NCI-H146 treated with DMSO at 0.1 percent for 48 hours (cell line): ENCODE measurements around the gene RBM10.
"Not testable (repeated sequence)": the region's sequence is repeated elsewhere in the genome, so short reads cannot be mapped to it uniquely, and the experiment has no call there.

Source experiments
- DNase-seq: peaks from one replicate; lab custom pipeline; 2025; ENCODE audit not compliant: unreplicated experiment; lab: John Stamatoyannopoulos, UW

RBM10 gene, protein sequence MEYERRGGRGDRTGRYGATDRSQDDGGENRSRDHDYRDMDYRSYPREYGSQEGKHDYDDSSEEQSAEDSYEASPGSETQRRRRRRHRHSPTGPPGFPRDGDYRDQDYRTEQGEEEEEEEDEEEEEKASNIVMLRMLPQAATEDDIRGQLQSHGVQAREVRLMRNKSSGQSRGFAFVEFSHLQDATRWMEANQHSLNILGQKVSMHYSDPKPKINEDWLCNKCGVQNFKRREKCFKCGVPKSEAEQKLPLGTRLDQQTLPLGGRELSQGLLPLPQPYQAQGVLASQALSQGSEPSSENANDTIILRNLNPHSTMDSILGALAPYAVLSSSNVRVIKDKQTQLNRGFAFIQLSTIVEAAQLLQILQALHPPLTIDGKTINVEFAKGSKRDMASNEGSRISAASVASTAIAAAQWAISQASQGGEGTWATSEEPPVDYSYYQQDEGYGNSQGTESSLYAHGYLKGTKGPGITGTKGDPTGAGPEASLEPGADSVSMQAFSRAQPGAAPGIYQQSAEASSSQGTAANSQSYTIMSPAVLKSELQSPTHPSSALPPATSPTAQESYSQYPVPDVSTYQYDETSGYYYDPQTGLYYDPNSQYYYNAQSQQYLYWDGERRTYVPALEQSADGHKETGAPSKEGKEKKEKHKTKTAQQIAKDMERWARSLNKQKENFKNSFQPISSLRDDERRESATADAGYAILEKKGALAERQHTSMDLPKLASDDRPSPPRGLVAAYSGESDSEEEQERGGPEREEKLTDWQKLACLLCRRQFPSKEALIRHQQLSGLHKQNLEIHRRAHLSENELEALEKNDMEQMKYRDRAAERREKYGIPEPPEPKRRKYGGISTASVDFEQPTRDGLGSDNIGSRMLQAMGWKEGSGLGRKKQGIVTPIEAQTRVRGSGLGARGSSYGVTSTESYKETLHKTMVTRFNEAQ

DNA sequence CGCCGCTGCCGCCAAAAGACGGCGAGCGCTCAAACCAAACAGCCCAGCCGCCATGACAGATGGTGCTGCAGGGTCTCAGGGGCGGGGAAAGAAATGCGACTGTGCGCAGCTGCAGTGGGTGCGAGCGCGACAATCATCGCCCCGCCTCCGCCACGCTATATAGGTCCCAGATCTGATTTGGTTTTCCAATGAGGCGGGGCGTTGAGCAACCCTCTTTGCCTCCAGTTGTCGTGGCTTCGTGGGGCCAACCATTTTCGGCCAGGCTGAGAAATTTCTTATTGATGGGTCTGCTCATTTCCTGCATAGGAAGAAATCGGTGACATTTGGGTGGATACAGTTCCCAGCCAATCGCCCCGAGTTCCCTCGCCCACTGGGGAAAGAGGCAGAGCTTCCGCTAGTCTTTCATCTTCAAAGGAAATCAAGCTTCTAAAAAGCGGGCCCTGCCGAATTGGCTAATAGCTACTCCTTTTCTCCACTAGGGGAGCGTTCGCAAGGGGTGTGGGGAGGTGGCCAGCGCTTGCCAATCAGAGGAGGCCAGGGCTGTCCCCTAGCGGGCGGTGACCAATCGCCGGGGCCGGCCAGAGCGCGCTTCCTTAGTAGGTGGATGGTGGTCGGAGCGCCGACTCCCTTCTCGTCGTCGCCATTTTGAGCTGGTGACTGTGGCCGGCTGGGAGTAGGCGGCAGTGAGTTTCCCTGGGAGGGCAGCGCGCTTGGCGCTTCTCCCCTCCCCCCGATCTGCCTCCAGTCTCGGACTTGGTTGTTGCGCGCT is at the start of gene RBM10, which contains the start of gene NDUFB11:
RBM10 (plus strand) TSS at position 596 of the 769 bp plus-strand sequence. CDS start 2,261 bp downstream, outside the sequence.
NDUFB11 (minus strand) TSS at position 77 of the 769 bp plus-strand sequence; CDS start at position 54, 23 bp downstream.
- peak; percentile 86 for DNase-seq

DNA sequence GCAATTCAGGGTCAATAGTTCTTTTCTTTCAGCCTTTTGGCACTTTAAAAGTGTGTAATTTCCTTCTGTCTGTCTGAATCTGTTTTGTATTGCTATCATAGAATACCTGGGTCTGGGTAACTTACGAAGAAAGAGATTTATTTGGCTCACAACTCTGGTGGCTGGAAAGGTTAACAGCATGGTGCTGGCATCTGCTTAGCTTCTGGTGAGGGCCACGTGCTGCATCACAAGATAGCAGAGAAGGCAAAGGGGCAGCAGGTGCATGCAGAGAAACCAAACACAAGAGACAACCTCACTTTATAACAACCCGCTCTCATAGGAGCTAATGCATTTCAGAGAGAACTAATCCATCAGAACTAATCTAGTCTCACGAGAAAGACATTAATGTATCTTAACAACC is 48.0 kb upstream of the RBM10 start:
- DNase-seq, result no peak

DNA sequence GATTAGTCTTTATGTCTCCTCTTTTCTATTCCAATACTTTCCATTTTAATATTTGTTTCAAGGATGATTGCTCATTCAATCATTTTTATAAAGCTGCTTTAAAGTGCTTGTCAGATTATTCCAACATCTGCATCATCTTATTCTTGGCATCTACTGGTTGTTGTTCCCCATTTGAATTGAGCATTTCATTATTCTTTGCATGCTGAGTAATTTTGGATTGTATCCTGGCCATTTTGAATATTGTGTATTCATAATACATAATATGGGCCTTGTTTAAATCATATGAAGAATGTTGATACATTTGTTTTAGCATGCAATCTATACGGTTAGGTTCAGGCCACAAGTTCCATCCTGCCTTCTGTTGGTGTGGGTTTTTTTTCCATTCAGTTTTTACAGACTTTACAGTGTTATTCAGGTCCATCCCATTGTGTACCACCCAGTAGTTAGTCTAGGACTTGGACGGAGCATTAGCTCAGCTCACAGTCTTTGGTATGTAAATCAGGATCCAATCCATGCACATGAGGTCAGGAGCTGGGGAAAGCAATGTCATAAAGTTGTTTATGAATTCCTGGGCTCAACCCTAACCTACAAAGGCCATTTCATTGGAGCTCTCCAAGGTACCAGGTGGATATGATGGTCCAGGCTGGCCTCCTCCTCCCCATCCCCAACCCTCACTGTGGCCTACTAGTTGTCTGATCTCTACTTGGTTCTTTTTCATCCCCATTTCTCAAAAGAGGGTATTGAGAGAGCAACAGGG is 46.5 kb upstream of the RBM10 start:
- DNase-seq, result no peak

DNA sequence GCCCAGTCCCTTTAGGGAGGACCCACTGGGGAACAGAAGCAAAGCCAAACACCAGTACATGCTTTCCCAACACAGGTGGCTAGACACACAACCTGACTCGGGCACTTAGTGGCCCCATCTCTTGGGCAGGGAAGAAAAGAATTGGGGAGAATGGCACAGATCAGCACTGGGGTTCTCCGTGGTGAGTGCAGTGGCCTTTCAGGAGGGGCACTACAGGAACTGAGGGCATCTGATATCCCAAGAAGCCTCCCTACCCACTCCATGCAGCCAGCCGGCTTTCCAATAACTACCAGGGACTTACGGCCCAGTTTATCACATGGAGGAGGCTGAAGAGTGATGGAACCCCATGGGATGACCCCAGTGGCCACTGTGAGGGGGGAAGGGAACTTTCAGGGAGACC is 43.8 kb upstream of the RBM10 start:
- no peak for DNase-seq

DNA sequence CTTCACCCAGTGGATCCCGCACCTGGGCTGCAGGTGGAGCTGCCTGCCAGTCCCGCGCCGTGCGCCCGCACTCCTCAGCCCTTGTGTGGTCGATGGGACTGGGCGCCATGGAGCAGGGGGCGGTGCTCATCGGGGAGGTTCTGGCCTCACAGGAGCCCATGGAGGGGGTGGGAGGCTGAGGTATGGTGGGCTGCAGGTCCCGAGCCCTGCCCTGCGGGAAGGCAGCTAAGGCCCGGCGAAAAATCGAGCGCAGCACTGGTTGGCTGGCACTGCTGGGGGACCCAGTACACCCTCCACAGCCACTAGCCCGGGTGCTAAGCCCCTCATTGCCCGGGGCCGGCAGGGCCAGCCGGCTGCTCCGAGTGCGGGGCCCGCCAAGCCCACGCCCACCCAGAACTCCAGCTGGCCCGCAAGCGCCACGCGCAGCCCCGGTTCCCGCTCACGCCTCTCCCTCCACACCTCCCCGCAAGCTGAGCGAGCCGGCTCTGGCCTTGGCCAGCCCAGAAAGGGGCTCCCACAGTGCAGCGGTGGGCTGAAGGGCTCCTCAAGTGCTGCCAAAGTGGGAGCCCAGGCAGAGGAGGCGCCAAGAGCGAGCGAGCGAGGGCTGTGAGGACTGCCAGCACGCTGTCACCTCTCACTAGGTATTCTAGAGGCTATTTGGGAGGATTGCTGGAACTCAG is 33.9 kb upstream of the RBM10 start:
- not testable (repeated sequence) for DNase-seq

DNA sequence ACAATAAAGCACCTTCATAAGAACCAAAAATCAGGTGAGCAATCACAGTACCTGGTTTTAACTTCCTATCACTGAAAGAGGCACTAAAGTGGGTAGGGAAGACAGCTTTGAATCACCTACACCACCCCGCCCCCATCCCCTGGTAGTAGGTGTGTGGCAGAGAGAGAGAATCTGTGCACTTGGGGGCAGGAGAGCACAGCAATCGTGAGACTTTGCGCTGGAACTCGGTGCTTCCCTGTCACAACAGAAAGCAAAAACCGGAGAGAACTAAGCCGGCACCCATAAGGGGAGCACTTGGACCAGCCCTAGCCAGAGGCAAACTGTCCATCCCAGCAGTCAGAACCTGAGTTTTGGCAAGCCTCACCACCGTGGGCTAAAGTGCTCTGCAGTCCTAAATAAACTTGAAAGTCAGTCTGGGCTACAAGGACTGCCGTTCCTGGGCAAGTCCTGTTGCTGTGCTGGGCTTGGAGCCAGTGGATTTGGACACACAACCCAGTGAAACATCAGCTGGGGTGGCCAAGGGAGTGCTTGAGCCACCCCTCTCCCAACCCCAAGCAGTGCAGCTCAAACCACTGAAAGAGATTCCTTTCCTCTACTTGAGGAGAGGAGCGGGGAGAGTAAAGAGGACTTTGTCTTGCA is 32.6 kb upstream of the RBM10 start:
- no peak for DNase-seq

DNA sequence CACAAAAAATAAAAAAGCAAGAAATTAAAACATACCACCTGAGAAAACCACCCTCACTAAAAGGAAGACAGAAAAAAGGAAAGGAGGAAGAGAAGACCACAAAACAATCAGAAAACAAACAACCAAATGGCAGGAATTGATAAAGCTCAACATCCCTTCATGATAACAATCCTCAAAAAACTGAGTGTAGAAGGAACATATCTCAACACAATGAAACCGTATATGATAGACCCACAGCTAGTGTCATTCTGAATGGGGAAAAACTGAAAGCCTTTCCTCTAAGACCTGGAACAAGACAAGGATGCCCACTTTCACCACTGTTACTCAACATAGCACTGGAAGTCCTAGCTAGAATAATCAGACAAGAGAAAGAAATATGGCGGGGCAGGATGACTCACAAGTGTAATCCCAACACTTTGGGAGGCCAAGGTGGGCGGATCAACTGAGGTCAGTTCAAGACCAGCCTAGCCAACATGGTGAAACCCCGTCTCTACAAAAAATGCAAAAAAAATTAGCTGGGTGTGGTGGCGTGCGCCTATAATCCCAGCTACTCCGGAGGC is 28.4 kb upstream of the RBM10 start:
- DNase-seq, result not testable (repeated sequence)

DNA sequence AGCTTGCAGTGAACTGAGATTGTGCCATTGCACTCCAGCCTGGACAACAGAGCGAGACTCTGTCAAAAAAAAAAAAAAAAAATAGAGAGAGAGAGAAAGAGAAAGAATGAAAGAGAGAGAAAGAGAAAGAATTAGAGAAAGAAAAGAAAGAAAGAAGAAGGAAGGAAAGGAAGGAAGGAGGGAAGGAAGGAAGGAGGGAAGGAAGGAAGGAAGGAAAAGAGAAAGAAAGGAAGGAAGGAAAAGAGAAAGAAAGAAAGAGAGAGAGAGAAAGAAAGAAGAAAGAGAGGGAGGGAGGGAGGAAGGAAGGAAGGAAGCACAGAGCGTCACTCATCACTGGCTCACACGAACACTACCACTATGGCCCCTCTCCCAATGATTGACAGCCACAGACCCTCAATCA is 20.6 kb upstream of the RBM10 start:
- DNase-seq, result not testable (repeated sequence)

DNA sequence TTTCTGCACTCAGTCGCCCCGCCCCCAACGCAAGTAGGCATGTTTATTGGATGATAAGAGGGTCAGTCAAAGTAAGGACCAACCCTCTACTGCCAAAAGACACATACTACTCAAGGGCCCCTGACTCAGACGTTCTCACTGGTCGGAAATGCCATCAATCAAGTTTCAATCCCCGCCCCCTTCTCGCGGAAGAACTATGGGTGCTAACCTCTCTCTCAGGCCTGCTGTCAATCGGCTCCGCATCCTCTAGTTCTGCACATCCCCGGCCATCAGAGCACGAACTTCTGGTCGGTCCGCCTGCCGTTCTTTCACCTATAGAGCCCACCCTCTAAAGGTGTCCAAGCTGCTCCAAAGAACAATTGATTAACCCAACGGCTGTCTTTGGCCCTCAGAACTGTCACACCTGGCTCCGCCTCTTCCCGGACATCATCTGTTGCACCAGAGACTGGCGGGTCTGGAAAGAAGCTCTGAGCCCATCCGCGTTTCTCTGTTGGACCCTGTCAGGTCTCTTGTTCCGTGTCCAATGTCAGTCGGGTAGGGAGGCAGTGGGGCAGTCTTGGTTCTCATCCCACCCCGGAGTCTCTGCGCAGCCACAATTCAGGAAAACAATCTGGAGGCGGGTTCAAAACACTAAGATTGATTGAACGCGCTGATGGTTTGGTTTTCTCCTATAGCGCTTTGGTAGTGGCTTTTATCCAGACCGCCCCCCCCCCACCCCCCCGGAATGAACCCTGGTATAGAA is 15.7 kb upstream of the RBM10 start:
- peak; percentile 90 for DNase-seq

DNA sequence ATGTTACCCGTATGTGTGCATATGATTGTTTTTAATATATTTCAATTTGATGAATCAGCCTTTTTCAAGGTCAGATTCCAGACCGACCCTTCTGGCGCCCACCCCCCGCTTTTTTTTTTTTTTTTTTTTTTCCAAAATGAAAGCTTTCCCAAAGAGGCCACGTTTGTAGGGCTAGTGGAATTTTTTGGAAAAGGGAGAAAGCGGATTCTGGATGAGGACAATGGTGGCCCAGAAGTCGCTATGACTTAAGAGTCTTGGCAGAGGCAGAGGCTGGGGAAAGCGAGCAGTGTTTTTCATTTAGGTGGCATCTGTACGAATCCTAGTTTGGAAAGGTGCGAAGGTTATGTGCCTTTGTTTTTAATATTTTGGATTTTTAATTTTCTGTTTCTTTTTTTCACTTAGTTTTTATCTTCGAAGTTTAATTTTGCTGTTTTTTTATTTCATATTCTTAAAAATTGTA is 15.1 kb upstream of the RBM10 start:
- no peak for DNase-seq

DNA sequence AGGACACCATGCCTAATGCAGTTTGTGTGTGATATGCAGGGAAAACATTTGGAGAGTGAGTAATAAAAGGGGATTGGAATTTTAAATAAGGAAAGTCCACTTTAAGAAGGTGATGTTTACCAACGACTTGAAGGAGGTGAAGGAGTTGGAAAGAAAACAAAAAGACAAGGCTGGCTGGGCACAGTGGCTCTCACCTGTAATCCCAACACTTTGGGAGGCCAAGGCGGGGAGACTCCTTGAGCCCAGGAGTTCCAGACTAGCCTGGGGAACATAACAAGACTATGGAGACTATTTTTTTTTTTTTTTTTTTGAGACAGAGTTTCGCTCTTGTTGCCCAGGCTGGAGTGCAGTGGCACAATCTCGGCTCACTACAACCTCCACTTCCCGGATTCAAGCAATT is 11.5 kb upstream of the RBM10 start:
- DNase-seq, result no peak

DNA sequence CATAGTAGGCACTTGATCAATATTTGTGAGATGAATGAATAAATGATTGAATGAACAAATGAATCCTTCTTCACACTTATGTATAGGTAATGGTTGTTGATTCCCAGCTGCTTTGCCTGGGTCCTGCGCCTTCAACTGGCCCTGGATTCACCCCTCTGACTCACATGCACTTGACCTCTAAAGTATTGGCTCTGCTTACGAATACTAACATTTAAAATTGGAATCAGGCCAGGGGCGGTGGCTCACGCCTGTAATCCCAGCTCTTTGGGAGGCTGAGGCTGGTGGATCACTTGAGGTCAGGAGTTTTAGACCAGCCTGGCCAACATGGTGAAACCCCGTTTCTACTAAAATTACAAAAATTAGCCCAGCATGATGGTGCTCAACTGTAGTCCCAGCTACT is 9.4 kb upstream of the RBM10 start:
- DNase-seq, result not testable (repeated sequence)

DNA sequence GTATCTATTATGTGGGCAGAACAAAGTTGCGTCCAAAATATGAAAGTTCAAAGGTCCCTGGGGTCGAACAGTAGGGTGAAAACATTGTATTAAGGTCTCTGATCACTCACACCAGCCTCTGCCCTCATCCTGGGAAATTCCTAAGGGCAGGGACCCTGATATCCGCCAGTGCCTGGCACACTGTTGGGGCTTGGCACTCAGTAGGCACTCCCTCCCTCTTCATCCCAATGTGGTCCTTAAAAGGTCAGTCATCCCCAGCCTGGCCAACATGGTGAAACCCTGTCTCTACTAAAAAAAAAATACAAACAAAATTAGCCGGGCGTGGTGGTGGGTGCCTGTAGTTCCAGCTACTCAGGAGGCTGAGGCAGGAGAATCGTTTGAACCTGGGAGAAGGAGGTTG is 6.8 kb upstream of the RBM10 start:
- DNase-seq, result no peak

DNA sequence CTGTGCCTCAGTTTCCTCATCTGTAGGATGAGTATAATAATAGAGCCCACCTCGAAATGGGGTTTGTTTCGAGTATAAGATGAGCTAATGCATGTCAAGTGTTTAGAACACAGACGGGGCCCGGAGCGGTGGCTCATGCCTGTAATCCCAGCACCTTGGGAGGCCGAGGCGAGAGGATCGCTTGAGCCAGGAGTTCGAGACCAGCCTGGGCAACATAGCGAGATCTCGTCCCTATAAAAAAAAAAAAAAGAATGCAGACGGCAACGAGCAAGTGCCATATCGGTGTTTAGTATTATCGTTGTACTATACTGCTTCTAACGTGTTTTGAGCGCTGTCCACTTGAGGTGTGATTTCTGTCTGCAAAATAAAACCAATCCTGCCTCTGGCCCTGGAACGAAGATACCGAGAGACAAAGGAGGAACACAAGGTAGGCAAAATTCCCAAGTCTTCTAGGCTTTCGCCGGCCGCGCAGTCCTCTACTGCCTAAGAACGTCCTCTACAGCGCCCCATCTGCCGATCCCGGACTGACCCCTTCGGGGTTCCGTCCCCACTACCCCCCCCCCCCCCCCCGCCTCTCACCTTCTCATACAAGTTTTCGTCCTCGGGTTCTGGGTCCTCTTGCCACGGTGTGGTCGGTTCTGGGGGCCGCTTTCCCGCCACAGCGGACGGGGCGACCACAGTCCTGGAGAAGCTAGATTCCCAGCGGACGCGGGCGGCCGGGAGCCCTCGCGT is 961 bp upstream of the RBM10 start:
- no peak for DNase-seq

DNA sequence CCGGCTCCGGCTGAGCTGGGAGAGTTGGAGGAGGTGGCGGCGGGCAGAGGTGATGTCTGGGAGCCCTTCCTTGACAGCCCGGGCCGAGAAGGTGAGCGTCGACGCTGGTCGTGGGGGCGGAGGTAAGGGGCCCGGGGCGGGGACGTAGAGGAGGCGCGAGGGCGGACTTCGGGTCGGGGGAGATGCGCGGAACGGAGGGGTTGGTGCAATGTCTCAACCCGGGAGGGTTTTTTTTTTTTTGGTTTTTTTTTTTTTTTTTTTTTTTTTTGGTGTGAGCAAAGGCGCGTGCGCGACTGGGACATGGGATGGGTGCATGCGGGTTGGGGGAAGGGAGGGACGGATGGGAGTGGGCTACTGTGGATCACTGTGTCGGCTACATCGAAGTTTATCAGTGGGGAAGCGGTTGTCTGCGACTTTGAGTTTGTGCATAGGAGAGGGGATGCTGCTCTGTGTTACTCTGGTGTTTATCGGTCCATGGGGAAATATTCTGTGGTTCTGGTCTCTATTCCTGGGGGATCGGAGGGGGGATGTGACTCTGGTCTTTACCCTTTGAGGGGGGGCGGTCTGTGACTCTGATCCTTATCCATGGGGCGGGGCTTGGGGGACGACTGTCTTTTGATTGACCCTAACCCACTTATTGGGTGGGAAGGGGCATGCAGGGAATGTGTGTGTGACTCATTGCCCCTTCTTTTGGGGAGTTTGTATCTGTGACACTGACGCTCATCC is 537 bp downstream of the RBM10 start:
- DNase-seq, result peak; percentile 59

DNA sequence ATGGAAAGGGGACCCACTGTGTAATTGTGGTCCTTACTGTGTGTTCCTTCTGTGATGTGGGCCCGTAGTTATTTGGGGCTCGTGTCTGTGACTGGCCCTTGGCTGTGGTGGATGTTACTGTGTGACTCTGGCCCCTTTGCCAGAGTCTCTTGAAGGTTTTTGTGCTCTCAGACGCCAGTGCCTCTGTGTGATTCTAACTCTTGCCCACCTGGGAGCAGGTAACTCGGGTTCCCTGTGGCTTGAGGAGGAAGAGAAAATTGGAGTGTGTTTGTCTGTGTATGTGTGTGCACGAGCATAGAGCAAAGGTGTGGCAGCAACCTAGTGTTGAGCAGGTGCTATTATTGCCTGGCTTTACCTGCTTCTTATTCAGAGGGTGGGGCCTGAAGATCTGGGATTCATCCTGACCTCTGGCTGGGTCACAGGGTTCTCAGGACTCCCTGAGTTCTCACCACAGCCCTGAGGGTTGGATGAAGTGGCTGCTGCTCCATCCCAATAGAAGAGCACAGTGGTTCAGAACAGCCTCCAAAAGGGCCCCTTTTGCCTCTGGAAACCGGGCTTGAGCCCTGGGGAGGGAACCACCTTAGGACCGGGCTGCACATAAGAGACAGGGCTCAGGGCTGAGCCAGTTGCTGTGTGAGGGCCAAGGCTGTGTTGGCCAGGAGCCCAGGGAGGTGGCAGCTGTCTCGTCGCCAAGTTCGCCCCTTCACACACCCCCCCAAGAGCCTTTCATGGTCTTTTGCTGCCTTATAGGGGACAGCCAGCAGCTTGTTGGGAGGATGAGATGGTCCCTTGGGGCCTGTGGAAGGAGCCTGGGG is 1.3 kb downstream of the RBM10 start:
- DNase-seq, result peak; percentile 4
